Epithelial cell of proximal tubule (primary cell): ENCODE measurements around the gene KASH5. TPM values are rescaled to one million over a fixed set of nuclear protein-coding genes. Genes with fewer than 3 reads are reported as not detected.

Experiments used
- DNase-seq: peaks from one replicate; pipeline ENCODE4 v3.0.0-alpha.2; 2011; ENCODE audit warnings: low read depth
- H3K4me3 ChIP-seq: 2 replicates; pipeline ENCODE4 v1.5.1; 2011; ENCODE audit warnings: low read depth, mild to moderate bottlenecking, low read length
- total RNA-seq: library from RNA; depleted of rRNA; stranded (reverse); fragments of >200 nt; gene quantifications from 2 replicates; pipeline ENCODE4 v1.2.3, GENCODE V29; 2015
- TF ChIP-seq, protein P1 (sequence below): conservative IDR thresholded peaks from 2 replicates; pipeline ENCODE4 v1.5.1; 2012; ENCODE audit warnings: low read depth, mild to moderate bottlenecking, low read length

Gene KASH5
- total RNA-seq, 1 donor from 2014 or later, result 0.06 TPM

- no peak for DNase-seq
- no peak overlapping the region for H3K4me3 ChIP-seq
- TF ChIP-seq, protein P1, sequence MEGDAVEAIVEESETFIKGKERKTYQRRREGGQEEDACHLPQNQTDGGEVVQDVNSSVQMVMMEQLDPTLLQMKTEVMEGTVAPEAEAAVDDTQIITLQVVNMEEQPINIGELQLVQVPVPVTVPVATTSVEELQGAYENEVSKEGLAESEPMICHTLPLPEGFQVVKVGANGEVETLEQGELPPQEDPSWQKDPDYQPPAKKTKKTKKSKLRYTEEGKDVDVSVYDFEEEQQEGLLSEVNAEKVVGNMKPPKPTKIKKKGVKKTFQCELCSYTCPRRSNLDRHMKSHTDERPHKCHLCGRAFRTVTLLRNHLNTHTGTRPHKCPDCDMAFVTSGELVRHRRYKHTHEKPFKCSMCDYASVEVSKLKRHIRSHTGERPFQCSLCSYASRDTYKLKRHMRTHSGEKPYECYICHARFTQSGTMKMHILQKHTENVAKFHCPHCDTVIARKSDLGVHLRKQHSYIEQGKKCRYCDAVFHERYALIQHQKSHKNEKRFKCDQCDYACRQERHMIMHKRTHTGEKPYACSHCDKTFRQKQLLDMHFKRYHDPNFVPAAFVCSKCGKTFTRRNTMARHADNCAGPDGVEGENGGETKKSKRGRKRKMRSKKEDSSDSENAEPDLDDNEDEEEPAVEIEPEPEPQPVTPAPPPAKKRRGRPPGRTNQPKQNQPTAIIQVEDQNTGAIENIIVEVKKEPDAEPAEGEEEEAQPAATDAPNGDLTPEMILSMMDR, result no peak
Measured at GRCh38 chr19:49349567-49349966, 38.5 kb upstream of the KASH5 start.

DNA sequence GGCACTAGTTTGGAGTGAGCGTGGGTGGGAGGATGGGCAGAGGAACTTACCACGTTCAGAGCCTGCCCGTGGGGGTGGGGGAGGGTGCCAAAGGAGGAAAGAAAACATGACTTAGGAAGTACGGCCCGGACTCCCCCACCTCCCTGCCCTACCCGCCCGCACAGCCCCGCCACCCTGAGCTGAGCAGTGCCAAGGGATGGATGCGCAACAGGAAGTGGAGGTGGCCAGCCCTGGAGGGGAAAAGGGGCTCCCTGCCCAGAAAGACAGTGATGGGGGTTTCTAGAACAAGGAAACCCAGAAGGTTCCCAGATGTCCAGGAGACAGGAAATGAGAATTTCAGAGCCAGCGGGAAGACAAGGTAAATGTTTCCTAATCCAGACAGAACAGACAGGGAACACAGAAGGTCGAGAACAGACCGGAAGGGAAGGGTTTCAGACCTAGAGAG, 32.1 kb upstream of the KASH5 start:
- H3K4me3 ChIP-seq, result no peak overlapping the region
- no peak for DNase-seq
- TF ChIP-seq, protein P1, result no peak

GRCh38 chr19:49356382-49356781, 31.7 kb upstream of the KASH5 start:
- TF ChIP-seq, protein P1, result no peak
- no peak overlapping the region for H3K4me3 ChIP-seq
- DNase-seq, result no peak

GRCh38 chr19:49357186-49357585, 30.9 kb upstream of the KASH5 start:
- TF ChIP-seq, protein P1, result no peak
- DNase-seq, result no peak
- H3K4me3 ChIP-seq, result no peak overlapping the region

DNA sequence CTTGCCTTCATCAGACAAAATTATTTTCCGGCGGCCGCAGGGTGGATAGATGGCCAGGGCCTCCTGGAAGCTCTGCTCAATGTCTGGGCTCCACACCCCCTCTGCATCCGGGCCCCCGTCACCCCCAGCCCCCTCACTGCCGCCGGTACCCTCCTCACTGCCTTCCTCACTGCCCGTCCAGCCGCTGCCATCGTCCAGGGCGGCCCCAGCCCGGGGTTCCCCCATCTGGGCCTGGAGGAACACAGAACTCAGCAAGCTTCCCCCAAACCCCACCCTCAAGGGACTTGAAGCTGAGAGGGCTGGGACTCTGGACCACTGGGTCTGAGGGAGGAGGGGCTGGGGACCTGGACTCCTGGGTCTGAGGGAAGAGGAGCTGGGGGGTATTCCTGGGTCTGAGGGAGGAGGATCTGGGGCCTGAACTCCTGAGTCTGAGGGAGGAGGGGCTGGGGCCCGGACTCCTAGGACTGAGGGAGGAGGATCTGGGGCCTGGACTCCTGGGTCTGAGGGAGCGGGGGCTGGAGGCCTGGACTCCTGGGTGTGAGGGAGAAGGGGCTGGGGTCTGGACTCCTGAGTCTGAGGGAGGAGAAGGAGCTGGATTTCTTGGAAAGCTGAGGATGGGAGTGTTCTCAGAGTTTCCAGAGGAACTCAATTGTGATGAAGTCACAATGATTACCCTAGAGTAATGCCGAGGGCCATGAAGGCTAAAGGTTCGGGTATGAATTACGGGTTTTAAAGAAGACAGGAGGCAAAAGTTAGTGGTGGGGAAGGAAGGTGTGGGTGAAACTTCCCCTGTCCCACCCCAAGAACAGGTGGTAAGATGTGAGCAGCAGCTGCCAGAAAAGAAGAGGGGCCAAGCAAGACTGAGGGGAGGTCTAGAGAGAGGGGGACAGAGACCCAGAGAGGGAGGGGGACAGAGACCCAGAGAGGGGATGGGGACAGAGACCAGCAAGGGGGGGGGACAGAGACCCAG, 27.9 kb upstream of the KASH5 start:
- H3K4me3 ChIP-seq, result no peak overlapping the region
- DNase-seq, result no peak
- TF ChIP-seq, protein P1, result no peak

DNA sequence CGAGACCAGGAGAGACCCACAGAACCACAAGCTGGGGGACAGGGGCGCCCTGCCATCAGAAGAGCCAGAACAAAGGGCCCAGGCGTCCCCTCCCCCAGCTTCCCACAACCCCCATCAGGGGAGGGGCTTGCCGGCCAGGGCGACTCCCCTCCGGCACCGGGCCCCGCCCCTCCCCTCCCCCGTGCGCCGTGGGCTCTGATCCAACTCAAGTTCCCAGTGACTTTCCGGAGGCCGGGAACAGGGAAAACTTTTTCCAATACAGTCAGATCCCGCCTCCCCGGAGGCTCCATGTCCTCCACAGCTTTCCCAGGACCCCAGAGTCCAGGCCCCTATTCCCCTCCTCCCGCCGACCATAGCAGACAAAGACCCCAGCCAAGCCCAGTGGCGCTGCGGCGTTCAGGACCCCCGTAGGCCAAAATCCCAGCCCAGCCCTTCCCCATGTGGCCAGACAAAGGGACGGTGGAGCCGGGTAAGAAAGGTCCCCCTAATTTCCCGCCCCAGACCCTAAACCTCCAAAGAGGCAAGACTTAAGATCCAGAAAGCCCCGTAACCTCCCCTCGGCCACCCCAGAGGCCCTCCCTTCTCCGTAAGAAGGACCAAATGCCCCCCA, 26.5 kb upstream of the KASH5 start:
- peak overlapping the region; percentile 76 for H3K4me3 ChIP-seq
- no peak for DNase-seq
- TF ChIP-seq, protein P1, result no peak
